Thoracic aorta (tissue), 2 donors: ENCODE measurements around the gene HIGD2A. TPM values are rescaled to one million over a fixed set of nuclear protein-coding genes. Genes with fewer than 3 reads are reported as not detected.

Experiments used
- ATAC-seq: fragments of 150-250 bp; one replicate; pipeline ENCODE4 v1.8.0; 2017; ENCODE audit warnings: low read depth; ENCODE audit not compliant: insufficient number of reproducible peaks, low FRiP score
- DNase-seq: peaks from one replicate; pipeline ENCODE4 v3.0.0-alpha.2; 2020; ENCODE audit warnings: low spot score
- H3K27ac ChIP-seq, 2 donors: fragments of 200-600 bp; sonication (generic); 1 replicate in 1 of 2; 2 replicates in 1 of 2; pipeline ENCODE4 v1.5.1; 2016; ENCODE audit warnings: mild to moderate bottlenecking in 2 of 2, moderate library complexity in 2 of 2
- H3K27me3 ChIP-seq: fragments of 200-600 bp; sonication (generic); replicated peaks from 2 replicates; pipeline ENCODE4 v1.6.0; 2016; ENCODE audit warnings: mild to moderate bottlenecking; ENCODE audit not compliant: insufficient read depth
- H3K36me3 ChIP-seq: fragments of 200-600 bp; sonication (generic); one replicate; pipeline ENCODE4 v1.5.1; 2016
- H3K4me1 ChIP-seq, 2 donors: fragments of 200-600 bp; sonication (generic); 1 replicate in 1 of 2; 2 replicates in 1 of 2; pipeline versions ENCODE4 v1.5.1 to v1.6.0; 2016; ENCODE audit warnings: low read depth in 2 of 2, mild to moderate bottlenecking in 1 of 2; ENCODE audit not compliant: control insufficient read depth in 1 of 2
- H3K4me3 ChIP-seq: fragments of 200-600 bp; sonication (generic); 2 replicates; pipeline ENCODE4 v1.5.1; 2016; ENCODE audit warnings: mild to moderate bottlenecking
- H3K9me3 ChIP-seq: fragments of 200-600 bp; sonication (generic); 2 replicates; pipeline ENCODE4 v1.5.1; 2016
- CTCF ChIP-seq: fragments of 200-600 bp; sonication (generic); IDR thresholded peaks from one replicate; pipeline ENCODE4 v1.5.1; 2019; ENCODE audit warnings: antibody characterized with exemption
- total RNA-seq, 2 donors: library from RNA; depleted of rRNA; stranded (reverse); fragments of >200 nt; gene quantifications; one replicate each; pipeline versions ENCODE4 v1.1.0 to v1.2.3, GENCODE V29; 2016

HIGD2A gene
- total RNA-seq, result 10 to 100 TPM; 45.2 to 57.5 TPM

GRCh38 chr5:176388444-176389134 is at the start of gene HIGD2A, which contains the start of gene NOP16:
Gene HIGD2A, plus strand, starts transcription at chr5:176388751. Its CDS starts 69 bp downstream, at chr5:176388820.
Gene NOP16, minus strand, starts transcription at chr5:176388598. Its CDS starts 59 bp downstream, at chr5:176388539.
- peaks cover 27% of the 10 kb centered on the region for H3K36me3 ChIP-seq
- peak within 1 kb of the TSS; percentile 88 for H3K4me3 ChIP-seq
- DNase-seq (peak; percentile 99), ATAC-seq (peak; percentile 99)
- H3K27me3 ChIP-seq, result no peaks in the 10 kb centered on the region
- H3K27ac ChIP-seq, result peak within 1 kb of the TSS; percentile 93 to 95
- H3K4me1 ChIP-seq, result peaks cover 9 to 20% of the 10 kb centered on the region in 2 donors
- no peaks in the 10 kb centered on the region for H3K9me3 ChIP-seq
- no peak for TF ChIP-seq CTCF

GRCh38 chr5:176339304-176339703 is 49.2 kb upstream of the HIGD2A start:
- Histone ChIP-seq H3K27me3 (no peaks in the 10 kb centered on the region), H3K9me3 (no peaks in the 10 kb centered on the region), H3K4me1 (no peaks in the 10 kb centered on the region), H3K36me3 (no peaks in the 10 kb centered on the region), H3K4me3 (no peak overlapping the region), H3K27ac (no peak overlapping the region)
- ATAC-seq (no peak), DNase-seq (no peak)
- no peak for TF ChIP-seq CTCF

GRCh38 chr5:176341325-176342157 is 47.0 kb upstream of the HIGD2A start:
- H3K27me3 ChIP-seq, result no peaks in the 10 kb centered on the region
- H3K4me1 ChIP-seq, result no peaks in the 10 kb centered on the region
- H3K36me3 ChIP-seq, result peaks cover 11% of the 10 kb centered on the region
- ATAC-seq (no peak), DNase-seq (no peak)
- no peak overlapping the region for H3K27ac ChIP-seq
- H3K4me3 ChIP-seq, result no peak overlapping the region
- TF ChIP-seq CTCF, result no peak
- H3K9me3 ChIP-seq, result no peaks in the 10 kb centered on the region

- TF ChIP-seq CTCF, result no peak
- Histone ChIP-seq H3K4me3 (no peak overlapping the region), H3K4me1 (no peaks in the 10 kb centered on the region), H3K9me3 (no peaks in the 10 kb centered on the region), H3K36me3 (peaks cover 17% of the 10 kb centered on the region), H3K27ac (no peak overlapping the region), H3K27me3 (no peaks in the 10 kb centered on the region)
- DNase-seq, result no peak
- no peak for ATAC-seq
Measured at GRCh38 chr5:176342158-176342483, 46.4 kb upstream of the HIGD2A start.

GRCh38 chr5:176342766-176343458 is 45.6 kb upstream of the HIGD2A start:
- no peak for TF ChIP-seq CTCF
- no peak for ATAC-seq
- peaks cover 25% of the 10 kb centered on the region for H3K36me3 ChIP-seq
- H3K4me1 ChIP-seq, result no peaks in the 10 kb centered on the region
- DNase-seq, result no peak
- H3K4me3 ChIP-seq, result no peak overlapping the region
- no peaks in the 10 kb centered on the region for H3K9me3 ChIP-seq
- no peaks in the 10 kb centered on the region for H3K27me3 ChIP-seq
- H3K27ac ChIP-seq, result no peak overlapping the region
